Activated CD4-positive, alpha-beta T cell treated with anti-CD3 and anti-CD28 coated beads, Interleukin-10, Interleukin-2, amounts not matched to agents 100 ng/mL and 50 ng/mL, durations not matched to agents 16 hours and 8 hours (primary cell): ENCODE results near the gene CBARP.

Source experiments
- DNase-seq: peaks from one replicate; pipeline ENCODE4 v3.0.0-alpha.2; 2020

Gene CBARP

DNA sequence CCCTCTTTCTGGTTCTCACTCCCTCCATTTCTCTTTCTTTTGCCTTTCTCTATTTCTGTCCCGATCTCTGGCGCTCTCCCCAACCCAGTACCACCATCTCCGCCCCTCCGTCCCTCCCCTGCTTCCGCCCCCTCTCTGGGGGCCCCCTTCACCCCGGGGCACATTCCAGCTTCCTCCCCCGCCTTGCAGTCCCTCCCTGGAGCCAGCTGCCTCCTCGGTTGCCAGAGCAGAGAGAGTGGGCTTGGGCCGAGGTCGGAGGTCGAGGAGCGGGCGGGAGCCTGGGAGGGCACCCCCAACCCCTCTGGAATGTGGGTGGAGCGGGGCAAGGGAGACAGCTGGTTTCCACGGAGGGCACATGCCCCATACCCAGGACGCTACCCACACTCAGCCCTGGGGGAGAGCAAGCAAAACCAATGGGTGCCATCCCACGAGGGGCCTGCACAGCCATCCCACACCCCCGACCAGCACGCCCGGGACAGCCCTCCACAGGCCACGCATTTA is 24.9 kb upstream of the CBARP start:
- DNase-seq: no peak

- DNase-seq: no peak
These were observed 24.2 kb upstream of the CBARP start for GRCh38 chr19:1261798-1262622.

GRCh38 chr19:1261538-1261797 is 23.7 kb upstream of the CBARP start:
- DNase-seq: peak; percentile 35

DNA sequence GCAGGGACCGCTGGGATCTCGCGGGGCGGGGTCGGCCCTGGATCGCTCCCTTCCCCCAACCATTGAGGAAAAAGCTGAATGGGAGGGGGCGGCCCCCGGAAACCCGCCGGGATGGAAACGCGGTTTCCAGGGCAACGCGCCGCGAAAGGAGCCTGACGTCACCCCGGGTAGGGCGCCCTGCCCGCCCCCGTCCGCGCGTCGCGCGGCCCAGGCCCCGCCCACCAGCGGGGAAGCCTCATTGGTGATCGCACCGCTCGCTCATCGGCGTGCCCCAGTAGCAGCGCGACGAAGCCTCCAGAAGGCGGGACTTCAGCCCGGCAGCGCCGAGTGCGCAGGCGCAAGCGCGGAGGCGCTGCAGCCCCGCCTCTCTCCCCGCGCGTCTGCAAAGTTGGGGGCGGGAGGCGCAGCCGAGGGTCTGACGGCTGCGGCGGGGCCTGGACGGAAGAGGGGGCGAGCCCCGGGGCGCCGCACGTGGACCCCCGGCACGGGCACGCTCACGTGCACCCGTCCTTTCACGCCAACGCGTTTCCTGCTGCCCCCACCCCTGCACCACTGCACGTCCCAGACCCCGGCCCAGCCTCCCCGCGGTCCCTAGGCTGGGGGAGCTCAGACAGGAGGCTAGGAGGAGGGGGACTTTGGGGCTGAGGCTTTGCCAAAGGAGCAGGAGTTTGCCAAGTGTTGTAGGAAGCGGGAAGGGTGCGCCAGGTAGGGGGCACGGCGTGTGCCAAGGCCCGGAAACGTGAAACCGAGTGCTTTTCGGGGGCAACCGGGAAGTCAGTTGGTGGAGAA is 23.1 kb upstream of the CBARP start:
- peak; percentile 99 for DNase-seq

- peak; percentile 62 for DNase-seq
These were observed 22.3 kb upstream of the CBARP start for GRCh38 chr19:1259876-1260748.

DNA sequence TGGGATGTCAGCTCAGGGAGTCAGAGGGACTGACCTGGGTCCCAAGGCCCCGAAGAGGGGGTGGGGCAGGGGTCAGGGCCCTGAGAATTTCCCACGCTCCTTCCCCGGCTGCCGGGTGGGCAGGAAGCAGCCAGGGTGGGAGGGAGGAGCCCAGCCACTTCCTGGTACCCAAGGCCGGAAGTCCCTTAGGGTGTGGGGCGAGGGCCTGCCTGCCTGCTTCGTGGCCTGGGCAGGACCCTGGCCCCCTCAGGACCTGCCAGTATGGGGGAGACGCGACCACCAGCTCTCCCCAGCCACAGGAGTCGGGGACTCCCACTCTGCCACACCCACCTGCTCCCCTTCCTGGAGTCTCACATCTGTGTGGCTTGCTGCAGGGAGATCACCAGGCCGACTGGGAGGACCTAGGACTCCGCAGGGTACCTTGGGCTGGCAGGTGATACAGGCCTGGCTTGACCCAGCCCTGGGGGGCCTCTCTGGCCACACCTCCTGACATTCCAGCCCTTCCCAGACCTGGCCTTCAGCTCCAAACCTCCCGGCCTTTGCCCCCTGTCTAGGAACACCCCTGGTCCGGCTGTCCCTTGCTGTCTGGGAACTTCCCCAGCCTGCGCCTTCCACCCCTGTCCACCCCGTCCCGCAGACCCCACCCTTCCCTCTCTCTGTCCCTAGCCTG is 21.5 kb upstream of the CBARP start:
- DNase-seq: peak; percentile 87

- no peak for DNase-seq
These were observed 21.0 kb upstream of the CBARP start for GRCh38 chr19:1258707-1259205.

DNA sequence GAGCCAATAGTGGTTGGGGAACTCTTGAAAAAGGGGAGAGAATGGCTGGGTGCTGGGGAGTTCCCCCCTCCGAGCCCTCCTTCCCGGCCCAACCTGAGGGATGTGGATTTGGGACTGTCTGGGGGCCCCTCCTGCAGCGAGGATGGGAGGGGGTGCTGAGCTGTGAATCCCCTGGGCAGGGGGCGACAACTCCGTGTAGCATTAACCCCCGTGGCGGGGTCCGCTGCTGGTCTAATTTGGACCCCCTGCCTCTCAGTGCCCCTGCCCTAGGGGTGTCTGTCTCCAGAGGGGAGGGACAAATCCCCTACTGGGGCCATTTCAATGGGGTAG is 20.3 kb upstream of the CBARP start:
- DNase-seq: no peak

- DNase-seq: no peak
These were observed 19.8 kb upstream of the CBARP start for GRCh38 chr19:1257475-1258162.

GRCh38 chr19:1256646-1257474 is 19.1 kb upstream of the CBARP start:
- DNase-seq: no peak

GRCh38 chr19:1255186-1256161 is 17.7 kb upstream of the CBARP start:
- DNase-seq: no peak

- DNase-seq: no peak
These were observed 16.9 kb upstream of the CBARP start for GRCh38 chr19:1254530-1255185.

- no peak for DNase-seq
These were observed 16.3 kb upstream of the CBARP start for GRCh38 chr19:1254081-1254527.

- no peak for DNase-seq
These were observed 15.8 kb upstream of the CBARP start for GRCh38 chr19:1253514-1254080.

GRCh38 chr19:1252821-1253513 is 15.2 kb upstream of the CBARP start:
- peak; percentile 91 for DNase-seq

GRCh38 chr19:1252221-1252820 is 14.5 kb upstream of the CBARP start:
- DNase-seq: peak; percentile 77

GRCh38 chr19:1251330-1252220 is 13.8 kb upstream of the CBARP start:
- peak; percentile 75 for DNase-seq
